ENCODE data around the gene TMEM238L. TPM values are rescaled to one million over a fixed set of nuclear protein-coding genes. Genes with fewer than 3 reads are reported as not detected.

The TMEM238L gene
- total RNA-seq, 1 experiment from 2014 or later: not detected

Other genes starting within 250 kb of the TMEM238L start
- under 0.01 and 0.30 TPM in 2 replicates for gene MYH3, start 146.8 kb downstream of the TMEM238L start, total RNA-seq (2014; rRNA removed; shearing (Covaris generic))
- gene SCO1, start 106.6 kb downstream of the TMEM238L start, total RNA-seq (2014; rRNA removed; shearing (Covaris generic)): 19.9 and 29.5 TPM in 2 replicates
- gene ADPRM, start 106.5 kb downstream of the TMEM238L start, total RNA-seq (2014; rRNA removed; shearing (Covaris generic)): 3.5 and 9.5 TPM in 2 replicates
- 0.32 TPM in 1 of 2 replicates, not detected in the other for gene TMEM220, start 74.1 kb downstream of the TMEM238L start, total RNA-seq (2014; rRNA removed; shearing (Covaris generic))
- not detected in 2 replicates for gene PIRT, start 34.0 kb upstream of the TMEM238L start, total RNA-seq (2014; rRNA removed; shearing (Covaris generic))

Measured in M059J (cell line).